ENCODE measurements around the gene F10. TPM values are rescaled to one million over a fixed set of nuclear protein-coding genes. Genes with fewer than 3 reads are reported as not detected.

The F10 gene
- total and polyA plus RNA-seq, 2 experiments from 2014 or later: 0.76 to 1.6 TPM

DNA sequence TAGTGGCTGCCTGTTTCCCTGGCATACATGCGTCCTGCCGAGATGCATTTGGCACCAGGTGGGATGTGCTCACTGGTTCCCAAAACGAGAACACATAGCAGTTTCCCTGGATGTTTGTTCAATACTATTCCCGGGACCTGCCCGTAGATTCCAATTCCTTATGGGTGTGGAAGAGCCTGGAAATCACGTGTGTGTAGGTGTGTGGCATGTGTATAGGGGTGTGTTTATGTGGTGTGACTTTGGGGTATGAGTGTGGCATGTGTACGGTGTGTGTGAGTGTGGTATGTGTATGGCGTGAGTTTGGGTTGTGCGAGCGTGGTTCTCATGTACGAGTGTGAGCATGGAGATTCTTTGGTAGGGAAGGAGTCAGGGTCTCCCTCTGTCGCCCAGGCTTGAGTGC lies 19.9 kb upstream of the F10 start:
- peaks cover 14% of the 10 kb centered on the region; the same call in 2 of the 3 replicates for H3K4me1 Mint-ChIP-seq
- H2AFZ ChIP-seq: no peak overlapping the region
- DNase-seq (ENCODE audit: low spot score) (no peak), ATAC-seq (no peak)
- no peaks in the 10 kb centered on the region for H3K79me2 ChIP-seq (replicated peaks; ENCODE audit: insufficient read depth)
- H3K27me3 Mint-ChIP-seq (ENCODE audit: insufficient read depth, low read depth, poor library complexity): peaks cover 12% of the 10 kb centered on the region
- no peak overlapping the region for H3K27ac ChIP-seq (ENCODE audit: low read depth)
- no peak overlapping the region for H3K4me3 Mint-ChIP-seq
- H3F3A ChIP-seq (replicated peaks; ENCODE audit: low read depth): no peaks in the 10 kb centered on the region
- no peaks in the 10 kb centered on the region for H4K20me1 ChIP-seq (replicated peaks; ENCODE audit: insufficient read depth)
- no peak overlapping the region for H3K4me2 ChIP-seq
- no peaks in the 10 kb centered on the region for H3K27me3 ChIP-seq (ENCODE audit: insufficient read depth)
- peaks cover 2% of the 10 kb centered on the region; the same call in 1 of the 3 replicates for H3K9me3 Mint-ChIP-seq
- no peaks in the 10 kb centered on the region for H3K9me2 ChIP-seq (ENCODE audit: insufficient read depth)
- H3K36me3 ChIP-seq (ENCODE audit: insufficient read depth): no peaks in the 10 kb centered on the region
- no peak for TF ChIP-seq EZH2phosphoT487 (IDR thresholded peaks at IDR 0.05; ENCODE audit: unreplicated experiment)
- TF ChIP-seq ZNF114 (CRISPR knock-in tag; IDR thresholded peaks at IDR 0.05): no peak
- H3K36me3 Mint-ChIP-seq (ENCODE audit: low read depth): no peaks in the 10 kb centered on the region
- H3K27ac Mint-ChIP-seq: no peak overlapping the region
- H3K4me3 ChIP-seq: no peak overlapping the region
- peaks cover 4% of the 10 kb centered on the region; the same call in 1 of the 2 replicates for H3K4me1 ChIP-seq (ENCODE audit: insufficient read depth)

GRCh38 chr13:113103646-113104045 lies 19.0 kb upstream of the F10 start:
- Histone ChIP-seq H3K36me3 (ENCODE audit: insufficient read depth) (no peaks in the 10 kb centered on the region), H3K9me2 (ENCODE audit: insufficient read depth) (no peaks in the 10 kb centered on the region), H2AFZ (no peak overlapping the region), H3K79me2 (replicated peaks; ENCODE audit: insufficient read depth) (no peaks in the 10 kb centered on the region), H3F3A (replicated peaks; ENCODE audit: low read depth) (no peaks in the 10 kb centered on the region), H3K4me3 (no peak overlapping the region), H3K4me2 (no peak overlapping the region), H3K27me3 (ENCODE audit: insufficient read depth) (no peaks in the 10 kb centered on the region), H4K20me1 (replicated peaks; ENCODE audit: insufficient read depth) (no peaks in the 10 kb centered on the region), H3K27ac (ENCODE audit: low read depth) (no peak overlapping the region), H3K4me1 (ENCODE audit: insufficient read depth) (peaks cover 4% of the 10 kb centered on the region; the same call in 1 of the 2 replicates)
- Mint-ChIP-seq H3K9me3 (peaks cover 2% of the 10 kb centered on the region; the same call in 1 of the 3 replicates), H3K27ac (no peak overlapping the region), H3K27me3 (ENCODE audit: insufficient read depth, low read depth, poor library complexity) (peaks cover 12% of the 10 kb centered on the region), H3K4me1 (peaks cover 12% of the 10 kb centered on the region; the same call in 2 of the 3 replicates), H3K4me3 (no peak overlapping the region), H3K36me3 (ENCODE audit: low read depth) (no peaks in the 10 kb centered on the region)
- no peak for DNase-seq (ENCODE audit: low spot score)
- no peak for TF ChIP-seq REST (IDR thresholded peaks at IDR 0.05; ENCODE audit: unreplicated experiment)
- no peak for TF ChIP-seq ETS1 (IDR thresholded peaks at IDR 0.05)
- TF ChIP-seq, protein P1, sequence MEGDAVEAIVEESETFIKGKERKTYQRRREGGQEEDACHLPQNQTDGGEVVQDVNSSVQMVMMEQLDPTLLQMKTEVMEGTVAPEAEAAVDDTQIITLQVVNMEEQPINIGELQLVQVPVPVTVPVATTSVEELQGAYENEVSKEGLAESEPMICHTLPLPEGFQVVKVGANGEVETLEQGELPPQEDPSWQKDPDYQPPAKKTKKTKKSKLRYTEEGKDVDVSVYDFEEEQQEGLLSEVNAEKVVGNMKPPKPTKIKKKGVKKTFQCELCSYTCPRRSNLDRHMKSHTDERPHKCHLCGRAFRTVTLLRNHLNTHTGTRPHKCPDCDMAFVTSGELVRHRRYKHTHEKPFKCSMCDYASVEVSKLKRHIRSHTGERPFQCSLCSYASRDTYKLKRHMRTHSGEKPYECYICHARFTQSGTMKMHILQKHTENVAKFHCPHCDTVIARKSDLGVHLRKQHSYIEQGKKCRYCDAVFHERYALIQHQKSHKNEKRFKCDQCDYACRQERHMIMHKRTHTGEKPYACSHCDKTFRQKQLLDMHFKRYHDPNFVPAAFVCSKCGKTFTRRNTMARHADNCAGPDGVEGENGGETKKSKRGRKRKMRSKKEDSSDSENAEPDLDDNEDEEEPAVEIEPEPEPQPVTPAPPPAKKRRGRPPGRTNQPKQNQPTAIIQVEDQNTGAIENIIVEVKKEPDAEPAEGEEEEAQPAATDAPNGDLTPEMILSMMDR (conservative IDR thresholded peaks at IDR 0.05; ENCODE audit: low read depth in 2 of 2): no peak
- no peak for TF ChIP-seq EZH2 (IDR thresholded peaks at IDR 0.05; ENCODE audit: low read depth, unreplicated experiment)
- no peak for TF ChIP-seq NANOG (IDR thresholded peaks at IDR 0.05; ENCODE audit: borderline replicate concordance)
- no peak for TF ChIP-seq JUNB (IDR thresholded peaks at IDR 0.05; ENCODE audit: unreplicated experiment)
- no peak for TF ChIP-seq ZNF114 (CRISPR knock-in tag; IDR thresholded peaks at IDR 0.05)
- TF ChIP-seq ZNF331 (CRISPR knock-in tag; IDR thresholded peaks at IDR 0.05; ENCODE audit: low read depth): no peak
- TF ChIP-seq EZH2phosphoT487 (IDR thresholded peaks at IDR 0.05; ENCODE audit: unreplicated experiment): no peak
- TF ChIP-seq POLR2AphosphoS5 (IDR thresholded peaks at IDR 0.05; ENCODE audit: low read depth): no peak
- no peak for ATAC-seq

Data from GM23338 (cell line).